ENCODE results near the gene FAM114A1.

DNA sequence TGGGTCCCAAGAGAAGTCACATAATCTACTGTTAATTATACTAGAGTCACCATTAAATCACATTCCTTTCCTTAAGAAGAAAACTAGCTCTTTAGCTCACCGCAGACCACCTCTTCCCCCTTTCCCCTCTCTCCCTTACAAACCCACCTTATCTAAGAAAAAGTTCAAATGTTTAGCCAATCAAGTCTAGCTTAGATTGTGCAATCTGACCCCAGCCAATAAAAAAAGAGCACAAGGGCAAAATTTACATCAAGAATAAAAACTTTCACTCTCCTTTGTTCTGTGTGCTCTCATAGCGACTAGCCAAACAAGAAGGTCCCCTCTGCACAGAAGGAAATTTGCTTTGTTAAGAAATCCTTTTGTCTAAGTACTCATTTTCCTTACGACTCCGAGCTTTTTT is 88.4 kb downstream of the FAM114A1 start:
- TF ChIP-seq, protein P1, sequence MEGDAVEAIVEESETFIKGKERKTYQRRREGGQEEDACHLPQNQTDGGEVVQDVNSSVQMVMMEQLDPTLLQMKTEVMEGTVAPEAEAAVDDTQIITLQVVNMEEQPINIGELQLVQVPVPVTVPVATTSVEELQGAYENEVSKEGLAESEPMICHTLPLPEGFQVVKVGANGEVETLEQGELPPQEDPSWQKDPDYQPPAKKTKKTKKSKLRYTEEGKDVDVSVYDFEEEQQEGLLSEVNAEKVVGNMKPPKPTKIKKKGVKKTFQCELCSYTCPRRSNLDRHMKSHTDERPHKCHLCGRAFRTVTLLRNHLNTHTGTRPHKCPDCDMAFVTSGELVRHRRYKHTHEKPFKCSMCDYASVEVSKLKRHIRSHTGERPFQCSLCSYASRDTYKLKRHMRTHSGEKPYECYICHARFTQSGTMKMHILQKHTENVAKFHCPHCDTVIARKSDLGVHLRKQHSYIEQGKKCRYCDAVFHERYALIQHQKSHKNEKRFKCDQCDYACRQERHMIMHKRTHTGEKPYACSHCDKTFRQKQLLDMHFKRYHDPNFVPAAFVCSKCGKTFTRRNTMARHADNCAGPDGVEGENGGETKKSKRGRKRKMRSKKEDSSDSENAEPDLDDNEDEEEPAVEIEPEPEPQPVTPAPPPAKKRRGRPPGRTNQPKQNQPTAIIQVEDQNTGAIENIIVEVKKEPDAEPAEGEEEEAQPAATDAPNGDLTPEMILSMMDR (IDR thresholded peaks at IDR 0.05) = no peak
- TF ChIP-seq, protein P2, sequence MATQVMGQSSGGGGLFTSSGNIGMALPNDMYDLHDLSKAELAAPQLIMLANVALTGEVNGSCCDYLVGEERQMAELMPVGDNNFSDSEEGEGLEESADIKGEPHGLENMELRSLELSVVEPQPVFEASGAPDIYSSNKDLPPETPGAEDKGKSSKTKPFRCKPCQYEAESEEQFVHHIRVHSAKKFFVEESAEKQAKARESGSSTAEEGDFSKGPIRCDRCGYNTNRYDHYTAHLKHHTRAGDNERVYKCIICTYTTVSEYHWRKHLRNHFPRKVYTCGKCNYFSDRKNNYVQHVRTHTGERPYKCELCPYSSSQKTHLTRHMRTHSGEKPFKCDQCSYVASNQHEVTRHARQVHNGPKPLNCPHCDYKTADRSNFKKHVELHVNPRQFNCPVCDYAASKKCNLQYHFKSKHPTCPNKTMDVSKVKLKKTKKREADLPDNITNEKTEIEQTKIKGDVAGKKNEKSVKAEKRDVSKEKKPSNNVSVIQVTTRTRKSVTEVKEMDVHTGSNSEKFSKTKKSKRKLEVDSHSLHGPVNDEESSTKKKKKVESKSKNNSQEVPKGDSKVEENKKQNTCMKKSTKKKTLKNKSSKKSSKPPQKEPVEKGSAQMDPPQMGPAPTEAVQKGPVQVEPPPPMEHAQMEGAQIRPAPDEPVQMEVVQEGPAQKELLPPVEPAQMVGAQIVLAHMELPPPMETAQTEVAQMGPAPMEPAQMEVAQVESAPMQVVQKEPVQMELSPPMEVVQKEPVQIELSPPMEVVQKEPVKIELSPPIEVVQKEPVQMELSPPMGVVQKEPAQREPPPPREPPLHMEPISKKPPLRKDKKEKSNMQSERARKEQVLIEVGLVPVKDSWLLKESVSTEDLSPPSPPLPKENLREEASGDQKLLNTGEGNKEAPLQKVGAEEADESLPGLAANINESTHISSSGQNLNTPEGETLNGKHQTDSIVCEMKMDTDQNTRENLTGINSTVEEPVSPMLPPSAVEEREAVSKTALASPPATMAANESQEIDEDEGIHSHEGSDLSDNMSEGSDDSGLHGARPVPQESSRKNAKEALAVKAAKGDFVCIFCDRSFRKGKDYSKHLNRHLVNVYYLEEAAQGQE (IDR thresholded peaks at IDR 0.05; ENCODE audit: insufficient read depth in 1 of 2, low read depth in 2 of 2, low read length in 1 of 2) = no peak
- no peak for TF ChIP-seq POLR2AphosphoS5 (IDR thresholded peaks at IDR 0.05; ENCODE audit: low read depth, low read length)
- TF ChIP-seq TCF7L2 (IDR thresholded peaks at IDR 0.05; ENCODE audit: low read depth, low read length) = no peak
- TF ChIP-seq SIN3A (IDR thresholded peaks at IDR 0.05; ENCODE audit: borderline replicate concordance, insufficient read depth, low read depth, low read length) = no peak
